Left lung (tissue), 10 donors: Measurements from ENCODE around the gene DHDH. TPM values are rescaled to one million over a fixed set of nuclear protein-coding genes. Genes with fewer than 3 reads are reported as not detected.
"Not testable (repeated sequence)": the region's sequence is repeated elsewhere in the genome, so short reads cannot be mapped to it uniquely, and the experiment has no call there.

Experiments used
- ATAC-seq: fragments of 200-7000 bp; cut with Tn5 transposase; one replicate; pipeline ENCODE4 v1.9.1; 2020; ENCODE audit warnings: moderate library complexity
- DNase-seq, 4 donors: peaks; one replicate each; pipeline ENCODE4 v3.0.0-alpha.2; 2013 to 2020
- H3K27ac ChIP-seq, 2 donors: fragments of 200-600 bp; sonication (generic) in 1 of 2; one replicate each; pipeline versions ENCODE4 v1.5.0 to v1.8.0; 2020 to 2021
- H3K27me3 ChIP-seq, 2 donors: fragments of 200-600 bp; sonication (generic) in 1 of 2; one replicate each; pipeline versions ENCODE4 v1.5.0 to v1.8.0; 2020 to 2021
- H3K36me3 ChIP-seq, 2 donors: fragments of 200-600 bp; sonication (generic) in 1 of 2; one replicate each; pipeline versions ENCODE4 v1.5.0 to v1.8.0; 2020 to 2021
- H3K4me1 ChIP-seq, 2 donors: fragments of 200-600 bp; one replicate each; pipeline ENCODE4 v1.8.0; 2021
- H3K4me3 ChIP-seq, 2 donors: fragments of 200-600 bp; sonication (generic) in 1 of 2; one replicate each; pipeline versions ENCODE4 v1.5.0 to v1.8.0; 2020 to 2021; ENCODE audit warnings: mild to moderate bottlenecking in 1 of 2
- H3K9me3 ChIP-seq, 2 donors: fragments of 200-600 bp; sonication (generic) in 1 of 2; one replicate each; pipeline versions ENCODE4 v1.5.0 to v1.8.0; 2020 to 2021
- intact Hi-C, 2 donors: fragments of 100-400 bp; cut with DNase I; formaldehyde crosslinking; loops; one replicate each; pipeline versions ENCODE4 v1.11.2 to v1.14.2; 2022
- polyA plus RNA-seq, 6 donors: library from polyadenylated mRNA; unstranded; fragments of 120-200 nt; gene quantifications; one replicate each; pipeline ENCODE4 v1.2.1, GENCODE V29; 2013; ENCODE audit not compliant: insufficient read length in 6 of 6
- total RNA-seq, 2 donors: library from RNA; stranded (reverse); fragmentation: NEBNext Ultra II Directional; extraction: Animal tissue kit (Norgen Biotek cat#: 25700); gene quantifications; one replicate each; pipeline ENCODE4 v1.2.1, GENCODE V29; 2021
- TF ChIP-seq, protein P1 (sequence below), 2 donors: fragments of 200-600 bp; sonication (generic) in 1 of 2; IDR thresholded peaks; one replicate each; pipeline versions ENCODE4 v1.5.0 to v1.8.0; 2021; ENCODE audit warnings: antibody characterized with exemption in 2 of 2
- donor health status: DM: no; HTN: yes; CAD: no.
- donor health status: DM: no; HTN: no; CAD: no.

The DHDH gene
- total and polyA plus RNA-seq, 8 donors: 0.86 to 4.1 (median 2.2) TPM

DNA sequence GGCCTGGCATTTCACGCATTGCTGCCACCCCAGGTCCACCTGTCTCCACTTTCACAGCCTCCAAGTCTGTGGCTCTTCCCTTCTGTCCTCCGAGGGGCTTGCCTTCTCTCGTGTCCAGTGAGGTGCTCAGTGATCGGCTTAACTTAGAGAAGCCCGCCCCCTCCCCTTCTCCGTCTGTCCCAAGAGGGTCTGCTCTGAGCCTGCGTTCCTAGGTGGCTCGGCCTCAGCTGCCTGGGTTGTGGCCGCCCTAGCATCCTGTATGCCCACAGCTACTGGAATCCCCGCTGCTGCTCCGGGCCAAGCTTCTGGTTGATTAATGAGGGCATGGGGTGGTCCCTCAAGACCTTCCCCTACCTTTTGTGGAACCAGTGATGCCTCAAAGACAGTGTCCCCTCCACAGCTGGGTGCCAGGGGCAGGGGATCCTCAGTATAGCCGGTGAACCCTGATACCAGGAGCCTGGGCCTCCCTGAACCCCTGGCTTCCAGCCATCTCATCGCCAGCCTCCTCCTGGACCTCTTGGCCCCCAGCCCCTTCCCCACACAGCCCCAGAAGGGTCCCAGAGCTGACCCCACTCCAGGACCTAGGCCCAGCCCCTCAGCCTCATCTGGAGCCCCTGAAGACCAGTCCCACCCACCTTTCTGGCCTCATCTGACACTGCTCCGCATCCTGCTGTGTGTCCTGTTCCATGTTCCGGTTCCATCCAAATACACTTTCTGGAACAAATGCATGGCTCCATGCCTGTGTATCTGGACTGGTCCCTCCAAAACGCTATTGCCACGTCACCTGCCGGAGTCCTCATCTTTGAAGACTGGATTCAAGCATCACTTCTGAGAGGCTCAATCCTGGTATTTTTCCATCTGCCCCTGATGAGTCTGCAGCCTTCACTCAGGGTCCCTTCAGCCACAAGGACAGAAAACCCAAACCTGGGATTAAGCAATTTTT lies 10.7 kb upstream of the DHDH start:
- intact Hi-C loops: no loop called here
- ATAC-seq: no peak
- H3K27me3 ChIP-seq: no peaks in the 10 kb centered on the region
- no peak for DNase-seq
- peaks cover 0 to 62% of the 10 kb centered on the region in 2 donors for H3K36me3 ChIP-seq
- H3K4me1 ChIP-seq: peaks cover 0 to 14% of the 10 kb centered on the region in 2 donors
- no peak overlapping the region for H3K4me3 ChIP-seq
- no peaks in the 10 kb centered on the region for H3K9me3 ChIP-seq
- no peak overlapping the region for H3K27ac ChIP-seq
- TF ChIP-seq, protein P1, sequence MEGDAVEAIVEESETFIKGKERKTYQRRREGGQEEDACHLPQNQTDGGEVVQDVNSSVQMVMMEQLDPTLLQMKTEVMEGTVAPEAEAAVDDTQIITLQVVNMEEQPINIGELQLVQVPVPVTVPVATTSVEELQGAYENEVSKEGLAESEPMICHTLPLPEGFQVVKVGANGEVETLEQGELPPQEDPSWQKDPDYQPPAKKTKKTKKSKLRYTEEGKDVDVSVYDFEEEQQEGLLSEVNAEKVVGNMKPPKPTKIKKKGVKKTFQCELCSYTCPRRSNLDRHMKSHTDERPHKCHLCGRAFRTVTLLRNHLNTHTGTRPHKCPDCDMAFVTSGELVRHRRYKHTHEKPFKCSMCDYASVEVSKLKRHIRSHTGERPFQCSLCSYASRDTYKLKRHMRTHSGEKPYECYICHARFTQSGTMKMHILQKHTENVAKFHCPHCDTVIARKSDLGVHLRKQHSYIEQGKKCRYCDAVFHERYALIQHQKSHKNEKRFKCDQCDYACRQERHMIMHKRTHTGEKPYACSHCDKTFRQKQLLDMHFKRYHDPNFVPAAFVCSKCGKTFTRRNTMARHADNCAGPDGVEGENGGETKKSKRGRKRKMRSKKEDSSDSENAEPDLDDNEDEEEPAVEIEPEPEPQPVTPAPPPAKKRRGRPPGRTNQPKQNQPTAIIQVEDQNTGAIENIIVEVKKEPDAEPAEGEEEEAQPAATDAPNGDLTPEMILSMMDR (IDR thresholded peaks at IDR 0.05): no peak

DNA sequence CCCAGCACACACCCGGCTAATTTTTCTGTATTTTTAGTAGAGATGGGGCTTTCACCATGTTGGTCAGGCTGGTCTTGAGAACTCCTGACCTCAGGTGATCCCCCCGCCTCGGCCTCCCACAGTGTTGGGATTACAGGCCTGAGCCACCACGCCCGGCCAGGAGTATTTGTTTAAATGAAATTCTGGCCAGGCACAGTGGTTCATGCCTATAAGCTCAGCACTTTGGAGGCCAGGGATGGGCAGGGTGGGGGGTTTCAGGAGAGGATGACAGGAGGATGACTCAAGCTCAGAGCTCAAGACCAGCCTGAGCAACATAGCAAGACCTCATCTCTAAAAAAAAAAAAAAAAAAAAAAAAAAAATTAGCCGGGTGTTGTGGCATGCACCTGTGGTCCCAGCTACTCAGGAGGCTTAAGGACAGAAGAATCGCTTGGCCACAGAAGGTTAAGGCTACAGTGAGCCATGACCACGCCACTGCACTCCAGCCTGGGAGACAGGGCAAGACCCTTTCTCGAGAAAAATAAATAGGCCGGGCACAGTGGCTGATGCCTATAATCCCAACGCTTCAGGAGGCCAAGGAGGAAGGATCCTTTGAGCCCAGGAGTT lies 8.2 kb upstream of the DHDH start:
- Histone ChIP-seq H3K4me1 (peaks cover 0 to 14% of the 10 kb centered on the region in 2 donors), H3K9me3 (no peaks in the 10 kb centered on the region), H3K27me3 (no peaks in the 10 kb centered on the region), H3K4me3 (no peak overlapping the region), H3K36me3 (peaks cover 0 to 36% of the 10 kb centered on the region in 2 donors), H3K27ac (peak overlapping the region in 1 of 2 donors; percentile 70)
- intact Hi-C loops: no loop called here
- TF ChIP-seq, protein P1 (IDR thresholded peaks at IDR 0.05): no peak
- ATAC-seq (peak; percentile 8), DNase-seq (no peak)

DNA sequence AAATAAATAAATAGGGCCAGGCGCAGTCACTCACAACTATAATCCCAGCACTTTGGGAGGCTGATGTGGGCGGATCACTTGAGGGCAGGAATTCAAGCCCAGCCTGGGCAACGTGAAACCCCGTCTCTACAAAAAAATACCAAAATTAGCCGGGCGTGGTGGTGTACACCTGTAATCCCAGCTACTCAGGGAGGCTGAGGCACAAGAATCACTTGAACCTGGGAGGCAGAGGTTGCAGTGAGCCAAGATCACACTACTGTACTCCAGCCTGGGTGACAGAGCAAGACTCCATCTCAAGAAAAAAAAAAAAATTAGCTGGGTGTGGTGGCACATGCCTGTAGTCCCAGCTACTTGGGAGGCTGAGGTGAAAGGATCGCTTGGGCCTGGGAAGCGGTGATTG lies 7.6 kb upstream of the DHDH start:
- H3K4me3 ChIP-seq, H3K9me3 ChIP-seq, intact Hi-C loops, ATAC-seq, DNase-seq, H3K27me3 ChIP-seq: not testable (repeated sequence)
- peaks cover 0 to 14% of the 10 kb centered on the region in 2 donors for H3K4me1 ChIP-seq
- H3K27ac ChIP-seq: peak overlapping the region; percentile 70 to 79
- peaks cover 0 to 31% of the 10 kb centered on the region in 2 donors for H3K36me3 ChIP-seq

DNA sequence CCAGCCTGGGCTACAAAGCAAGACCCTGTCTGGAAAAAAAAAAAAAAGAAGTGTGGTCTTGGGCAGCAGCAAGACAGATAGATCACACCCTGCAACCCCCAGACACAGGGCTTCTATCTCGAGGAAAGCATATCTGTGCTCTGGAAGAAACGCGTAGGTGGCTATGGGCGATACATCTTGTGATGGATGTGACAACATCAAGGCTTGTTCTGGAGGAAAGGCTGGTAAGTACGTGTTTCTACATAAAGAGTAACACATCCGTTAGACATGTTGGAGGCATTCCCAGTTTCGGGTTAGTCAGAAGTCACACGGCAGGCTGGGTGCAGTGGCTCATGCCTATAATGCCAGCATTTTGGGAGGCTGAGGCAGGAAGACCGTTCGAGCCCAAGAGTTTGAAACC lies 6.6 kb upstream of the DHDH start:
- TF ChIP-seq, protein P1 (IDR thresholded peaks at IDR 0.05): no peak
- DNase-seq: peak in 2 of 4 donors; percentile 71 to 79
- Histone ChIP-seq H3K27ac (peak overlapping the region; percentile 70 to 79), H3K27me3 (peaks cover 0 to 5% of the 10 kb centered on the region in 2 donors), H3K4me3 (no peak overlapping the region), H3K4me1 (peaks cover 0 to 14% of the 10 kb centered on the region in 2 donors), H3K36me3 (peaks cover 0 to 21% of the 10 kb centered on the region in 2 donors), H3K9me3 (no peaks in the 10 kb centered on the region)
- ATAC-seq: peak; percentile 69
- intact Hi-C loops: no loop called here

DNA sequence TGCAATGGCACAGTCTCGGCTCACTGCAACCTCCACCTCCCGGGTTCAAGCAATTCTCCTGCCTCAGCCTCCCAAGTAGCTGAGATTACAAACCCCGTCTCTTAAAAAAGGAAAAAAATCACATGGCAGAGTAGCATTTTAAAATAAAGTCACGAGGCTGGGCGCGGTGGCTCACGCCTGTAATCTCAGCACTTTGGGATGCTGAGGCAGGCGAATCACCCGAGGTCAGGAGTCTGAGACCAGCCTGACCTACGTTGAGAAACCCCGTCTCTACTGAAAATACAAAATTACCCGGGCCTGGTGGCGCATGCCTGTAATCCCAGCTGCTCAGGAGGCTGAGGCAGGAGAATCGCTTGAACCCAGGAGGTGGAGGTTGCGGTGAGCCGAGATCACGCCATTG lies 5.8 kb upstream of the DHDH start:
- peak overlapping the region; percentile 70 to 79 for H3K27ac ChIP-seq
- peaks cover 0 to 14% of the 10 kb centered on the region in 2 donors for H3K4me1 ChIP-seq
- intact Hi-C loops, ATAC-seq, H3K4me3 ChIP-seq, H3K9me3 ChIP-seq: not testable (repeated sequence)
- DNase-seq: peak in 1 of 4 donors; percentile 59
- H3K27me3 ChIP-seq: peaks cover 0 to 13% of the 10 kb centered on the region in 2 donors
- H3K36me3 ChIP-seq: peaks cover 0 to 13% of the 10 kb centered on the region in 2 donors
